PC-9 (cell line): ENCODE data around the gene ZDHHC9. TPM values are rescaled to one million over a fixed set of nuclear protein-coding genes. Genes with fewer than 3 reads are reported as not detected.

Source experiments
- BruUV-seq: library from RNA; stranded (reverse); fragments of 400-500 nt; replicated peaks from 2 replicates; lab custom pipeline; 2021; lab: Mats Ljungman, UMichigan
- CTCF ChIA-PET: fragments of 300-600 bp; sonication (Branson Sonifier 250); formaldehyde crosslinking; loops from one replicate; lab custom pipeline; 2022; ENCODE audit warnings: antibody characterized with exemption; lab: Charles Lee
- POLR2A ChIA-PET: fragments of 300-600 bp; sonication (Branson Sonifier 250); formaldehyde crosslinking; loops from one replicate; lab custom pipeline; 2022; ENCODE audit warnings: antibody characterized with exemption; ENCODE audit not compliant: unreplicated experiment; lab: Charles Lee
- DNase-seq, 2 experiments: peaks; one replicate each; pipeline versions ENCODE4 v3.0.0 to v3.0.0-alpha.2; 2015 to 2022; ENCODE audit warnings: mixed read lengths in 1 of 2
- H2AFZ ChIP-seq: fragments of 200-600 bp; sonication (generic); 2 replicates; pipeline ENCODE4 v1.8.1; 2017; ENCODE audit warnings: antibody characterized with exemption
- H3F3A ChIP-seq: fragments of 200-600 bp; sonication (generic); 2 replicates; pipeline ENCODE4 v1.8.1; 2017; ENCODE audit warnings: antibody characterized with exemption, mild to moderate bottlenecking, low read depth; ENCODE audit not compliant: insufficient read depth
- H3K27ac ChIP-seq: fragments of 200-600 bp; sonication (generic); 2 replicates; pipeline ENCODE4 v1.6.1; 2016; ENCODE audit warnings: mixed run types
- H3K27me3 ChIP-seq: fragments of 200-600 bp; sonication (generic); 2 replicates; pipeline ENCODE4 v1.6.1; 2016; ENCODE audit warnings: low read depth, mixed run types; ENCODE audit not compliant: insufficient read depth
- H3K36me3 ChIP-seq: fragments of 200-600 bp; sonication (generic); 2 replicates; pipeline ENCODE4 v1.6.1; 2016; ENCODE audit warnings: low read depth, mixed run types
- H3K4me1 ChIP-seq: fragments of 200-600 bp; sonication (generic); replicated peaks from 2 replicates; pipeline ENCODE4 v1.6.1; 2016; ENCODE audit warnings: mixed run types; ENCODE audit not compliant: insufficient read depth
- H3K4me2 ChIP-seq: fragments of 200-600 bp; sonication (generic); 2 replicates; pipeline ENCODE4 v1.6.1; 2017; ENCODE audit warnings: mixed run types
- H3K4me3 ChIP-seq: fragments of 200-600 bp; sonication (generic); 2 replicates; pipeline ENCODE4 v1.6.1; 2016; ENCODE audit warnings: mixed run types
- H3K79me2 ChIP-seq: fragments of 200-600 bp; sonication (generic); 2 replicates; pipeline ENCODE4 v1.6.1; 2017; ENCODE audit warnings: low read depth, mixed run types
- H3K9me2 ChIP-seq: fragments of 200-600 bp; sonication (generic); 2 replicates; pipeline ENCODE4 v1.8.1; 2017; ENCODE audit warnings: mild to moderate bottlenecking; ENCODE audit not compliant: insufficient read depth
- H3K9me3 ChIP-seq: fragments of 200-600 bp; sonication (generic); 2 replicates; pipeline ENCODE4 v1.8.1; 2016; ENCODE audit warnings: low read depth; ENCODE audit not compliant: insufficient read depth
- H4K20me1 ChIP-seq: fragments of 200-600 bp; sonication (generic); 2 replicates; pipeline ENCODE4 v1.8.1; 2017; ENCODE audit not compliant: insufficient read depth
- CTCF ChIP-seq: fragments of 200-600 bp; sonication (generic); conservative IDR thresholded peaks from 2 replicates; pipeline ENCODE4 v1.6.1; 2017; ENCODE audit warnings: mixed run types, antibody characterized with exemption, mild to moderate bottlenecking, moderate library complexity
- EZH2 ChIP-seq: fragments of 200-600 bp; sonication (generic); IDR thresholded peaks from 2 replicates; pipeline ENCODE4 v1.8.0; 2017; ENCODE audit warnings: antibody characterized with exemption, low read depth
- intact Hi-C: fragments of 100-400 bp; cut with micrococcal nuclease; formaldehyde crosslinking; loops from one replicate; pipeline ENCODE4 v1.10.0; 2022; ENCODE audit not compliant: unreplicated experiment
- total RNA-seq: library from RNA; stranded (reverse); gene quantifications from 2 replicates; pipeline ENCODE4 v1.2.3, GENCODE V29; 2021

ZDHHC9 gene
- total RNA-seq, 1 experiment from 2014 or later = 108 TPM

GRCh38 chrX:129823522-129823921, 20.2 kb downstream of the ZDHHC9 start:
- H3K4me1 ChIP-seq = no peaks in the 10 kb centered on the region
- H3K27me3 ChIP-seq = no peaks in the 10 kb centered on the region
- H3K79me2 ChIP-seq = no peaks in the 10 kb centered on the region
- intact Hi-C loops = loop anchor here (1.0 to 10.0 kb wide), 5 partner anchors 64 to 237 kb away; no protein-coding TSS in a partner anchor
- BruUV-seq = no TSS peak
- no peak overlapping the region for H3K4me2 ChIP-seq
- no peak for TF ChIP-seq EZH2
- TF ChIP-seq CTCF = peak; percentile 27; the same call in 1 of the 2 replicates
- H2AFZ ChIP-seq = no peak overlapping the region
- no peak for DNase-seq
- peaks cover 4% of the 10 kb centered on the region; the same call in 1 of the 2 replicates for H3F3A ChIP-seq
- no peak overlapping the region for H3K4me3 ChIP-seq
- peaks cover 14% of the 10 kb centered on the region; the same call in 1 of the 2 replicates for H4K20me1 ChIP-seq
- peaks cover 32% of the 10 kb centered on the region; the same call in 1 of the 2 replicates for H3K36me3 ChIP-seq
- POLR2A ChIA-PET = interaction anchor here (0.7 kb wide), 1 partner anchor 231 kb away, joined by 4 read pairs; no protein-coding TSS in a partner anchor
- no peaks in the 10 kb centered on the region for H3K9me3 ChIP-seq
- H3K27ac ChIP-seq = no peak overlapping the region
- CTCF ChIA-PET = interaction anchor here (0.6 to 1.2 kb wide), 3 partner anchors 63 to 378 kb away, joined by 3 to 13 read pairs (median 3); no protein-coding TSS in a partner anchor
- no peaks in the 10 kb centered on the region for H3K9me2 ChIP-seq

GRCh38 chrX:129823115-129823514, 20.6 kb downstream of the ZDHHC9 start:
- DNase-seq = peak in 1 of 2 experiments; percentile 18
- ChIA-PET CTCF (interaction anchor here (0.6 to 1.2 kb wide), 4 partner anchors 26 to 379 kb away, joined by 3 to 13 read pairs (median 3); no protein-coding TSS in a partner anchor), POLR2A (interaction anchor here (0.6 to 0.7 kb wide), 2 partner anchors 231 to 505 kb away, joined by 3 to 4 read pairs; no protein-coding TSS in a partner anchor)
- no TSS peak for BruUV-seq
- Histone ChIP-seq H3K4me3 (no peak overlapping the region), H3K9me3 (no peaks in the 10 kb centered on the region), H3K27me3 (no peaks in the 10 kb centered on the region), H3K4me2 (no peak overlapping the region), H3K27ac (no peak overlapping the region), H3K9me2 (no peaks in the 10 kb centered on the region), H2AFZ (no peak overlapping the region), H3K79me2 (no peaks in the 10 kb centered on the region), H3F3A (peaks cover 4% of the 10 kb centered on the region; the same call in 1 of the 2 replicates), H3K36me3 (peaks cover 34% of the 10 kb centered on the region; the same call in 1 of the 2 replicates), H3K4me1 (no peaks in the 10 kb centered on the region), H4K20me1 (peaks cover 14% of the 10 kb centered on the region; the same call in 1 of the 2 replicates)
- TF ChIP-seq CTCF = peak; percentile 68
- no peak for TF ChIP-seq EZH2
- intact Hi-C loops = loop anchor here (1.0 to 10.0 kb wide), 5 partner anchors 64 to 238 kb away; no protein-coding TSS in a partner anchor

- Histone ChIP-seq H2AFZ (no peak overlapping the region), H3K27ac (no peak overlapping the region), H3K4me2 (no peak overlapping the region), H3K36me3 (peaks cover 26% of the 10 kb centered on the region; the same call in 1 of the 2 replicates), H4K20me1 (peaks cover 4% of the 10 kb centered on the region), H3F3A (no peaks in the 10 kb centered on the region), H3K9me3 (no peaks in the 10 kb centered on the region), H3K4me1 (no peaks in the 10 kb centered on the region), H3K79me2 (no peaks in the 10 kb centered on the region), H3K27me3 (no peaks in the 10 kb centered on the region), H3K4me3 (no peak overlapping the region), H3K9me2 (no peaks in the 10 kb centered on the region)
- ChIA-PET CTCF (no interaction called here), POLR2A (no interaction called here)
- BruUV-seq = no TSS peak
- no peak for DNase-seq
- TF ChIP-seq EZH2 = no peak
- TF ChIP-seq CTCF = no peak
- intact Hi-C loops = no loop called here
These were observed 25.6 kb downstream of the ZDHHC9 start for GRCh38 chrX:129818123-129818522.
